ENCODE measurements around the gene GNPTAB.

GRCh38 chr12:101826766-101827368, 3.9 kb downstream of the GNPTAB start:
- TF ChIP-seq POLR2AphosphoS5 (IDR thresholded peaks at IDR 0.05; ENCODE audit: low read depth, low read length), result no peak
- TF ChIP-seq CTCF (IDR thresholded peaks at IDR 0.05), result no peak
- TF ChIP-seq SIN3A (IDR thresholded peaks at IDR 0.05; ENCODE audit: borderline replicate concordance, insufficient read depth, low read depth, low read length), result no peak

All from Panc1 (cell line).